Transverse colon (tissue), 4 donors: ENCODE results near the gene MATN3. TPM values are rescaled to one million over a fixed set of nuclear protein-coding genes. Genes with fewer than 3 reads are reported as not detected.

ENCODE experiments used
- DNase-seq: peaks from one replicate; pipeline ENCODE4 v3.0.0-alpha.2; 2019
- H3K27ac ChIP-seq, 4 donors: fragments of 200-600 bp; sonication (generic); 2 replicates each; pipeline ENCODE4 v1.5.1; 2016 to 2018; ENCODE audit warnings: inconsistent platforms in 4 of 4
- H3K27me3 ChIP-seq: fragments of 200-600 bp; sonication (generic); 2 replicates; pipeline ENCODE4 v1.5.1; 2017; ENCODE audit warnings: inconsistent platforms
- H3K36me3 ChIP-seq, 4 donors: fragments of 200-600 bp; sonication (generic); 2 replicates each; pipeline ENCODE4 v1.5.1; 2017 to 2019; ENCODE audit warnings: inconsistent platforms in 4 of 4
- H3K4me1 ChIP-seq, 4 donors: fragments of 200-600 bp; sonication (generic); 2 replicates each; pipeline ENCODE4 v1.5.1; 2017 to 2020; ENCODE audit warnings: inconsistent platforms in 4 of 4
- H3K4me3 ChIP-seq, 4 donors: fragments of 200-600 bp; sonication (generic); 1 replicate in 1 of 4; 2 replicates in 3 of 4; pipeline versions ENCODE4 v1.5.1 to v1.6.1; 2017 to 2019; ENCODE audit warnings: inconsistent platforms in 4 of 4
- H3K9me3 ChIP-seq, 2 donors: fragments of 200-600 bp; sonication (generic); 2 replicates each; pipeline ENCODE4 v1.5.1; 2017 to 2019; ENCODE audit warnings: inconsistent platforms in 2 of 2
- EP300 ChIP-seq: sonication (generic); formaldehyde crosslinking; IDR thresholded peaks from one replicate; pipeline ENCODE4 v1.6.1; 2017; ENCODE audit warnings: antibody characterized with exemption, low read depth
- POLR2A ChIP-seq: fragments of 450-650 bp; IDR thresholded peaks from one replicate; pipeline ENCODE4 v1.6.1; 2016; ENCODE audit warnings: antibody characterized with exemption, mild to moderate bottlenecking, moderate library complexity
- POLR2AphosphoS5 ChIP-seq, 3 donors: sonication (generic); formaldehyde crosslinking; IDR thresholded peaks; one replicate each; pipeline ENCODE4 v1.6.1; 2016; ENCODE audit warnings: antibody characterized with exemption in 3 of 3
- WGBS, 2 donors: methylation state at CpG; one replicate each; pipeline ENCODE4 v1.1.5; 2018; ENCODE audit warnings: low coverage in 1 of 2; 5-methylcytosine and 5-hydroxymethylcytosine counted together
- in situ Hi-C, 4 donors: fragments of 200-750 bp; cut with MboI; loops; one replicate each; pipeline versions ENCODE4 v1.15.0 to v1.15.1; 2017; ENCODE audit warnings: low sequenced_read_pairs in 3 of 4, low pct_ligation_motif_present in 1 of 4, low pct_unique_long_range_greater_than_20kb in 1 of 4
- intact Hi-C: fragments of 100-400 bp; cut with DNase I; formaldehyde crosslinking; loops from one replicate; pipeline ENCODE4 v1.15.1; 2023; ENCODE audit warnings: low total_unique reads
- total RNA-seq, 4 donors: library from RNA; depleted of rRNA; stranded (reverse); fragments of >200 nt; gene quantifications; one replicate each; pipeline ENCODE4 v1.1.0, GENCODE V29; 2016
- TF ChIP-seq, protein P1 (sequence below), 5 experiments: fragments of 200-600 bp in 3 of 5; fragments of 450-650 bp in 2 of 5; sonication (generic) in 3 of 5; IDR thresholded peaks; 1 replicate in 2 of 5; 2 replicates in 3 of 5; pipeline ENCODE4 v1.5.1; 2016 to 2017; ENCODE audit warnings: antibody characterized with exemption in 5 of 5, inconsistent platforms in 3 of 5, mild to moderate bottlenecking in 2 of 5, moderate library complexity in 1 of 5

The MATN3 gene
- total RNA-seq, 4 donors from 2014 or later, result 0.16 to 0.27 TPM; not detected in 2

DNA sequence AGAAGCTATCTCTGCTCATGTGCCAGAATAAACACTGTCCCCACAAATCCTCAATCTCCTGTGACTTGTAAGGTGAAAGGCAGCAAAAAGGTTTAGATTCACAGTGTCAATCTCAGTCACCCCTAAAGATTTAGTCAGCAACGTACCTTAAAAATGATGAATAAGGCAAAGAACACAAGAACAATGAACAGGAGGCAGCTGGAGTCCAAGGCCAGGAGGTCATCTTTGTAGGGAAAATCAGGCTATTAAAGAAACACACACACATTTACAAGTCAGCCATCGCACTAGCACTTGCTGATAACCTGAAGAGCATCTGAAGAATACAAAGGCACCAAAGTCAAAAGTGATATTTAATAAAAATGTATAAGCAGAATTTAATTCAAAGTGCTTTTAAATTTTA lies 22.4 kb upstream of the MATN3 start:
- Histone ChIP-seq H3K4me1 (peaks cover 0 to 17% (median 5%) of the 10 kb centered on the region in 4 donors), H3K27ac (no peak overlapping the region), H3K36me3 (peaks cover 0 to 84% (median 30%) of the 10 kb centered on the region in 4 donors), H3K27me3 (no peaks in the 10 kb centered on the region), H3K9me3 (no peaks in the 10 kb centered on the region), H3K4me3 (no peak overlapping the region)
- in situ Hi-C loops, result no loop called here
- TF ChIP-seq EP300 (no peak), POLR2AphosphoS5 (IDR thresholded peaks at IDR 0.05) (no peak), POLR2A (no peak)
- TF ChIP-seq, protein P1, sequence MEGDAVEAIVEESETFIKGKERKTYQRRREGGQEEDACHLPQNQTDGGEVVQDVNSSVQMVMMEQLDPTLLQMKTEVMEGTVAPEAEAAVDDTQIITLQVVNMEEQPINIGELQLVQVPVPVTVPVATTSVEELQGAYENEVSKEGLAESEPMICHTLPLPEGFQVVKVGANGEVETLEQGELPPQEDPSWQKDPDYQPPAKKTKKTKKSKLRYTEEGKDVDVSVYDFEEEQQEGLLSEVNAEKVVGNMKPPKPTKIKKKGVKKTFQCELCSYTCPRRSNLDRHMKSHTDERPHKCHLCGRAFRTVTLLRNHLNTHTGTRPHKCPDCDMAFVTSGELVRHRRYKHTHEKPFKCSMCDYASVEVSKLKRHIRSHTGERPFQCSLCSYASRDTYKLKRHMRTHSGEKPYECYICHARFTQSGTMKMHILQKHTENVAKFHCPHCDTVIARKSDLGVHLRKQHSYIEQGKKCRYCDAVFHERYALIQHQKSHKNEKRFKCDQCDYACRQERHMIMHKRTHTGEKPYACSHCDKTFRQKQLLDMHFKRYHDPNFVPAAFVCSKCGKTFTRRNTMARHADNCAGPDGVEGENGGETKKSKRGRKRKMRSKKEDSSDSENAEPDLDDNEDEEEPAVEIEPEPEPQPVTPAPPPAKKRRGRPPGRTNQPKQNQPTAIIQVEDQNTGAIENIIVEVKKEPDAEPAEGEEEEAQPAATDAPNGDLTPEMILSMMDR (IDR thresholded peaks at IDR 0.05), result no peak
- DNase-seq, result no peak
- WGBS, 2 donors, result 73 to 77% methylated on average over 2 of the region's 2 CpGs
- intact Hi-C loops, result no loop called here

DNA sequence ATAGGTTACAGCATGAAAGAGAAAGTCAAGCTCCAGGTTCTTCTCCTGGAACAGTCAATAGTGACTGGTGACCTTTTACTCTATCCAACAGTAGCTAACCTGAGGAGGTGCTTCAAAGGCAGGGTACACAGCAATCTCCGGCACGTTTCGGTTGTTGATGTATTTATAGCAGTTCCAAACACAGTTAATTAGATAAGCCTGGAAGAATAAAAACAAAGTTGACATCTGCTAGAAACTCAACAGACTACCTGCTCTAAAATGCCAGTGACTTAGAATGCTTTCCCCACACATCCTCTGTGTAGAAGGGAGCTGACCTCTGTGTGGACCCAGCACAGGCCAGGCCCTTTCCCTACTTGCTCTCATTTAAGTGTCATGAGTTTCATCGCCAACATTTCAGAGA lies 21.8 kb upstream of the MATN3 start:
- TF ChIP-seq, protein P1 (IDR thresholded peaks at IDR 0.05), result no peak
- TF ChIP-seq POLR2A (no peak), POLR2AphosphoS5 (IDR thresholded peaks at IDR 0.05) (peak in 1 of 3 donors; percentile 9)
- 80% methylated on average over 4 of the region's 4 CpGs; no CpG with 5 or more reads in 1 of the 2 donors for WGBS, 2 donors
- H3K9me3 ChIP-seq, result no peaks in the 10 kb centered on the region
- in situ Hi-C loops, result no loop called here
- DNase-seq, result no peak
- H3K27ac ChIP-seq, result no peak overlapping the region
- intact Hi-C loops, result no loop called here
- H3K4me1 ChIP-seq, result peaks cover 0 to 17% (median 5%) of the 10 kb centered on the region in 4 donors
- no peak overlapping the region for H3K4me3 ChIP-seq
- H3K27me3 ChIP-seq, result no peaks in the 10 kb centered on the region
- H3K36me3 ChIP-seq, result peaks cover 0 to 84% (median 31%) of the 10 kb centered on the region in 4 donors

DNA sequence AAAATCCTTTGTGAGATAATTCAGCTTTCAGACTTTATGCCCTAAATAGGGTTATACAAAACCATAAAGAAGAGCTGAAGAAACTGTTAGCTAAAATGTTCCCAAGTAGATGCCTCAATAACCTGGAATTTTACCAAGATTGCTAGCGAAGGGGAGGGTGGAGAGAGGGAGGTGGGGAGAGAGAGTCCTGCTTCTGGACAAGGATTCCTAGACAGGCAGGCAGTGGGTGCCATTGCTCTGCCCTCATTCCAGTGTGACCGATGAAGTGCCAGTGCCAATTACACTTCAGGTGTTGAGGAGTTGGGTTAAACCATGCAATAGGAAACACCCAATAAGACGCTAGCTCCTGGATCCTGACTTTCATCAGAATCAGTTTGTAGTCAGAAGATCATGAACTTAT lies 20.9 kb upstream of the MATN3 start:
- Histone ChIP-seq H3K27ac (no peak overlapping the region), H3K9me3 (no peaks in the 10 kb centered on the region), H3K27me3 (no peaks in the 10 kb centered on the region), H3K4me3 (no peak overlapping the region), H3K36me3 (peaks cover 0 to 86% (median 29%) of the 10 kb centered on the region in 4 donors), H3K4me1 (peaks cover 0 to 17% (median 5%) of the 10 kb centered on the region in 4 donors)
- intact Hi-C loops (no loop called here), in situ Hi-C loops (no loop called here)
- TF ChIP-seq POLR2A (no peak), POLR2AphosphoS5 (IDR thresholded peaks at IDR 0.05) (no peak), EP300 (no peak)
- TF ChIP-seq, protein P1 (IDR thresholded peaks at IDR 0.05), result no peak
- 78 to 100% methylated on average over 1 to 3 of the region's 3 CpGs for WGBS, 2 donors
- no peak for DNase-seq

DNA sequence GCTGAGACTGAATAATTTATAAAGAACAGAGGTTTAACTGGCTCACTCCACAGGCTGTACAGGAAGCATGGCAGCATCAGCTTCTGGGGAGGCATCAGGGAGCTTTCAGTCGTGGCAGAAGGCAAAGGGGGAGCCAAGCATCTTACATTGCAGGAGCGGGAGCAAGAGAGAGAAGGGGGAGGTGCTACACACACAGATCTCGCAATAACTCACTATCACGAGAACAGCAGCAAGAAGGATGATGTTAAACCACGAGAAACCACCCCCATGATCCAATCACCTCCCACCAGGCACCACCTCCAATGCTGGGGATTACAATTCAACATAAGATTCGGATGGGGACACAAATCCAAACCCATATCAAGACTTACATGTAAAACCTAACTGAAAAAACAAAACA lies 17.8 kb upstream of the MATN3 start:
- Histone ChIP-seq H3K27me3 (no peaks in the 10 kb centered on the region), H3K27ac (no peak overlapping the region), H3K4me1 (peaks cover 0 to 19% (median 9%) of the 10 kb centered on the region in 4 donors), H3K9me3 (no peaks in the 10 kb centered on the region), H3K4me3 (no peak overlapping the region), H3K36me3 (peaks cover 0 to 75% (median 26%) of the 10 kb centered on the region in 4 donors)
- in situ Hi-C loops (no loop called here), intact Hi-C loops (no loop called here)
- WGBS, 2 donors, result 80 to 95% methylated on average over 2 to 6 of the region's 6 CpGs
- no peak for DNase-seq
- TF ChIP-seq, protein P1 (IDR thresholded peaks at IDR 0.05), result no peak
- no peak for TF ChIP-seq POLR2A
- TF ChIP-seq EP300, result no peak
- no peak for TF ChIP-seq POLR2AphosphoS5 (IDR thresholded peaks at IDR 0.05)
